Mesodermal cell (in vitro differentiated cells): ENCODE data around the gene NEK11.

Source experiments
- H3K27ac ChIP-seq: 2 replicates; pipeline ENCODE4 v1.7.0; 2013; ENCODE audit warnings: mild to moderate bottlenecking, low read depth, low read length, moderate library complexity; ENCODE audit not compliant: severe bottlenecking
- H3K36me3 ChIP-seq: 2 replicates; pipeline ENCODE4 v1.7.1; 2013; ENCODE audit warnings: mild to moderate bottlenecking, low read length, moderate library complexity; ENCODE audit not compliant: control insufficient read depth, insufficient read depth
- H3K4me1 ChIP-seq: one replicate; pipeline ENCODE4 v1.7.1; 2013; ENCODE audit warnings: mild to moderate bottlenecking, low read length; ENCODE audit not compliant: insufficient read depth, control insufficient read depth, poor library complexity, severe bottlenecking
- H3K4me3 ChIP-seq: 2 replicates; pipeline ENCODE4 v1.7.0; 2013; ENCODE audit warnings: low read length, control low read depth, mild to moderate bottlenecking; ENCODE audit not compliant: insufficient read depth, poor library complexity, severe bottlenecking; ENCODE audit errors: extremely low read depth
- H3K9me3 ChIP-seq: 2 replicates; pipeline ENCODE4 v1.7.1; 2013; ENCODE audit warnings: mild to moderate bottlenecking, low read length, moderate library complexity; ENCODE audit not compliant: control insufficient read depth
- WGBS, 2 experiments: methylation state at CpG; one replicate each; pipeline ENCODE4 v1.1.5; 2013; ENCODE audit warnings: missing lambda C conversion rate in 2 of 2; ENCODE audit not compliant: insufficient coverage in 2 of 2; 5-methylcytosine and 5-hydroxymethylcytosine counted together

NEK11 gene

DNA sequence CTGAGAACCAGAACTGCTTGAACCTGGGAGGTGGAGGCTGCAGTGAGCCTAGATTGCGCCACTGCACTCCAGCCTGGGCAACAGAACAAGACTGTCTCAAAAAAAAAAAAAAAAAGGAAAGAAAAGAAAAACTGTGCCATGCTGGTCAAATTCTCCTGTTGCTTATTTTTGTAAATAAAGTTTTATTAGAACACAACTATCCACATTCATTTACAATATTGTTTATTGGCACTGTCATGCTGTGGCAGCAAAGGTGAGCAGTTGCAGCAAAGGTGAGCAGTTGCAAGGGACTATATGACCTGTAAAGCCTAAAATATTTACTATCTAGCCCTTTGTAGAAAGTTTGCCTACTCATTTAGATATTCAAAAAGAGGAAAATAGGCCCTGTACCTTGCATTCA is 18.4 kb upstream of the NEK11 start:
- WGBS, 2 experiments: 100% methylated on average over 1 of the region's 1 CpG; no CpG with 5 or more reads in 1 of the 2 experiments
- Histone ChIP-seq H3K4me3 (no peak overlapping the region), H3K27ac (no peak overlapping the region), H3K36me3 (peaks cover 53% of the 10 kb centered on the region), H3K9me3 (no peaks in the 10 kb centered on the region), H3K4me1 (no peaks in the 10 kb centered on the region)

DNA sequence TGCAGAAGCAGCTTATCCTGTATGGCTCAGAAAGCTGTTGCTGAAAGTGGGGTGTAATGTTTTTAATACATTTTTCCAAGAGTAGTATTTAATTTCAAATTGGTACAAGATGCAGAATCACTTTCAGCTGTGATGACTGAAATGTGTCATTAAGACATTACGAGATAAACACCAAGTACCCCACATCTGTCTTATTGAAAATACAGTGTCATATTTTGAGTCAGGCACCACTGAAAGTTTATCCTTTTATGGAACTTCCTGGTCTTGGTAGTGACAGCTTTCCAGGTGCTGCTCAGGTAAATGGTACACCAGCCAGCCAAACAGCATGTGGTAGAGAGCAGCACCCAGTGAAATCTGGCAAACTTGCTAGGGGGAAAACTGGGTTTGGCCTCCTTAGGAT is 17.0 kb upstream of the NEK11 start:
- H3K27ac ChIP-seq: no peak overlapping the region
- peaks cover 51% of the 10 kb centered on the region for H3K36me3 ChIP-seq
- WGBS, 2 experiments: no CpG with 5 or more reads among the region's 1 CpG
- no peak overlapping the region for H3K4me3 ChIP-seq
- H3K4me1 ChIP-seq: no peaks in the 10 kb centered on the region
- no peaks in the 10 kb centered on the region for H3K9me3 ChIP-seq

- WGBS, 2 experiments: 81 to 83% methylated on average over 3 of the region's 3 CpGs
- no peaks in the 10 kb centered on the region for H3K4me1 ChIP-seq
- H3K36me3 ChIP-seq: peaks cover 51% of the 10 kb centered on the region
- no peaks in the 10 kb centered on the region for H3K9me3 ChIP-seq
- no peak overlapping the region for H3K27ac ChIP-seq
- no peak overlapping the region for H3K4me3 ChIP-seq
Observed at GRCh38 chr3:131018970-131019369, 7.7 kb upstream of the NEK11 start.

- H3K27ac ChIP-seq: no peak overlapping the region
- no peaks in the 10 kb centered on the region for H3K4me1 ChIP-seq
- WGBS, 2 experiments: 77 to 79% methylated on average over 2 to 3 of the region's 5 CpGs
- H3K36me3 ChIP-seq: peaks cover 48% of the 10 kb centered on the region
- H3K9me3 ChIP-seq: no peaks in the 10 kb centered on the region
- no peak overlapping the region for H3K4me3 ChIP-seq
Observed at GRCh38 chr3:131020122-131020693, 6.5 kb upstream of the NEK11 start.

GRCh38 chr3:131025539-131025938 is 1.1 kb upstream of the NEK11 start:
- peaks cover 24% of the 10 kb centered on the region for H3K36me3 ChIP-seq
- no peaks in the 10 kb centered on the region for H3K9me3 ChIP-seq
- WGBS, 2 experiments: no CpG with 5 or more reads among the region's 1 CpG
- H3K27ac ChIP-seq: no peak overlapping the region
- no peak overlapping the region for H3K4me3 ChIP-seq
- H3K4me1 ChIP-seq: no peaks in the 10 kb centered on the region

- H3K27ac ChIP-seq: no peak overlapping the region
- WGBS, 2 experiments: no CpG with 5 or more reads among the region's 3 CpGs
- no peaks in the 10 kb centered on the region for H3K4me1 ChIP-seq
- H3K9me3 ChIP-seq: no peaks in the 10 kb centered on the region
- peaks cover 10% of the 10 kb centered on the region for H3K36me3 ChIP-seq
- no peak overlapping the region for H3K4me3 ChIP-seq
Observed at GRCh38 chr3:131028844-131029243, 2.2 kb downstream of the NEK11 start.

DNA sequence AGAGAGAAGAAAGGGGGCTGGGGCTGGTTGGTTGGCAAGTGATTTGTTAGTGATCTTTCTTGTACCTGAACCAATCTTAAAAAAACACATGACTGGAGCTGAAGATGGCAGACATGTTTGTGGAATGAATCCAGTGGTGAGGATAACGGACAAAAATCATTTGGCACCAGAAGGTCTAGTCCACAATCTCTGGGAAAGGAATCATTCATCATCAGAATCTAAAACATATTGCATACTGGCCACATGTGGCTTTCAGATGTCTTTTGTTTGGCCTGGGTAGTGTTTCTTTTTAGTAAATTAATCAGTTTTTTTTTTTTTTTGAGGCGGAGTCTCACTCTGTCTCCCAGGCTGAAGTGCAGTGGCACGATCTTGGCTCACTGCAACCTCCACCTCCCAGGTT is 5.0 kb downstream of the NEK11 start:
- no peak overlapping the region for H3K27ac ChIP-seq
- H3K9me3 ChIP-seq: no peaks in the 10 kb centered on the region
- H3K4me3 ChIP-seq: no peak overlapping the region
- no peaks in the 10 kb centered on the region for H3K36me3 ChIP-seq
- H3K4me1 ChIP-seq: no peaks in the 10 kb centered on the region
- no CpG with 5 or more reads among the region's 3 CpGs for WGBS, 2 experiments

- Histone ChIP-seq H3K36me3 (no peaks in the 10 kb centered on the region), H3K4me3 (no peak overlapping the region), H3K4me1 (no peaks in the 10 kb centered on the region), H3K9me3 (no peaks in the 10 kb centered on the region), H3K27ac (no peak overlapping the region)
- 17% methylated on average over 1 of the region's 1 CpG; no CpG with 5 or more reads in 1 of the 2 experiments for WGBS, 2 experiments
Observed at GRCh38 chr3:131033480-131034080, 6.9 kb downstream of the NEK11 start.

DNA sequence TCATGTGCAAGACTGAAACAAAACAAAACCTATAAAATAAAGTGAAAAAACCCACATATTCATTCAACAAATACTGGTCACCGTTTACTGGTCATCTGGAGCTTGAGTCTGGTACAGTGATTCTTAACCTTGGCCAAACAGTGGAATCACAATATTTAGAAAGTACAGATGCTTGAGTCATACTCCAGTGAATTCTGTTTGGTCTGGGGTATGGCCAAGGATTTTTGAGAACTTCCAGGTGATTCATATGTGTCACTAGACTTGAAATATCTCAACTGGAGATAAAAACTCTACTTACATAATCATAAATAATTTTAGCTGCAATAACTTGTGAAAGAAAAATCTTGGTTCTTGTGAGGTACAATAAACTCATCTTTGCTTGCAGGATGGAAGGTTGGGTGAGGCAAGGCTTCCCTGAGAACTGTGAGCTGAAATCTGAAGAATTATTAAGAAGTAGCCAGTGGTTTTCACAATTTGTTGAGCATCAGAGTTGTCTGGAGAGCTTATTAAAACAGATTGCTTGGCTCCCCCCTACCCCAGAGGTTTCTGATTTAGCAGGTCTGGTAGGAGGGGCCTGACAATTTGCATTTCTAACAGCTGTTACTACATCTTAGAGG is 9.6 kb downstream of the NEK11 start:
- Histone ChIP-seq H3K36me3 (no peaks in the 10 kb centered on the region), H3K4me3 (no peak overlapping the region), H3K27ac (no peak overlapping the region), H3K9me3 (no peaks in the 10 kb centered on the region), H3K4me1 (no peaks in the 10 kb centered on the region)
- WGBS, 2 experiments: 71% methylated on average over 1 of the region's 1 CpG; no CpG with 5 or more reads in 1 of the 2 experiments

- no peaks in the 10 kb centered on the region for H3K9me3 ChIP-seq
- H3K36me3 ChIP-seq: no peaks in the 10 kb centered on the region
- WGBS, 2 experiments: 90 to 95% methylated on average over 2 to 3 of the region's 5 CpGs
- H3K27ac ChIP-seq: no peak overlapping the region
- H3K4me1 ChIP-seq: peaks cover 3% of the 10 kb centered on the region
- no peak overlapping the region for H3K4me3 ChIP-seq
Observed at GRCh38 chr3:131036986-131037385, 10.3 kb downstream of the NEK11 start.

- peaks cover 4% of the 10 kb centered on the region for H3K4me1 ChIP-seq
- H3K9me3 ChIP-seq: no peaks in the 10 kb centered on the region
- H3K36me3 ChIP-seq: no peaks in the 10 kb centered on the region
- H3K4me3 ChIP-seq: no peak overlapping the region
- no peak overlapping the region for H3K27ac ChIP-seq
- WGBS, 2 experiments: no CpG with 5 or more reads among the region's 2 CpGs
Observed at GRCh38 chr3:131038326-131038725, 11.6 kb downstream of the NEK11 start.
